ENCODE results near the gene PLXNC1. TPM values are rescaled to one million over a fixed set of nuclear protein-coding genes. Genes with fewer than 3 reads are reported as not detected.

The PLXNC1 gene
- total RNA-seq, result 10 to 100 TPM; 53.3 to 58.2 TPM
- 10 to 100 TPM; 27.6 to 30.8 TPM for polyA plus RNA-seq (ENCODE audit: insufficient read length in 2 of 2)
- long read RNA-seq, donor 1, full-length matches to known transcripts, result 3 of 3 reads
- long read RNA-seq, donor 1, partial matches to known transcripts, result 0 of 3 reads
- long read RNA-seq, donor 1, other reads (novel, unspliced or antisense), result 0 of 3 reads
- long read RNA-seq, donor 2, result 0 reads
- long read RNA-seq, donor 3, result 0 reads
- long read RNA-seq, donor 4, result 0 reads

DNA sequence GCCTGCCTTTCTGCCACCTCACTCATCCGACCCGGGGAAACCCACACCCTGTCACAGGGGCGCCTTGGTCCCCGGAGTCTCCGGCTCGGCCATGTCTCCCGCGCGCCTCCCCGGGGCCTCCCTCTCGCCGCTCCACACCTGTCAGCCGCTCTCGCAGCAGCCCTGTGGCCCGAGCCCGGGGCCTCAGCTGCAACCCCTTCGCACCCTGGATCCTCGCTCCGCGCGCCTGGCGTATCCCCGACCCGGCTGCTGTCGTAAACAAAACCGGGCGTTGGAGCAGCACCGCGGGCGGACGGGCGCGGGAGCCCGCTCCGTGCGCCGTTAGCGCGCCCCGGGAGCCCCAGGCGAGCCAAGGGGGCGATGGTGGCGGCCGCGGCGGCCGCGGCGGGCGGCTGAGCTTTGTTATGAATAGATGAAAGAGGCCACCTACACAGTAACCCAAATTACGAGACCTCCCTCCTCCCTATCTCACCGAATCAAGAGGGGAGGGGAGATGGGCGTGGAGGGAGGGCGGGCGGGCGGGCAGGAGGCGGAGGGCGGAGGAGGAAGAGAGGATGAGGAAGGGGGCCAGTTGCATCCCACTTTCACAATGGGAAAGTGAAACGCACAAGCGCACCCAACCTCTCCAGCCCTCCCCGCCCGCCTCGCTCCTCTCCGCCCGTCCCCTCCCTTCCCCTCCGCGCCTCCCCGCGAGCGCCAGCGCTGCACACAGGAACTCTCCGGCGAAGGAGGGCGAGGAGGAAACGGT is at the start of gene PLXNC1:
Gene PLXNC1, plus strand, starts transcription at position 587 of the 748 bp plus-strand sequence. CDS start 395 bp downstream, outside the sequence.
- peak within 1 kb of the TSS; percentile 65 for H3K4me3 ChIP-seq (ENCODE audit: low read depth, low read length)
- H3K27me3 ChIP-seq (ENCODE audit: control insufficient read depth, insufficient read depth, low read length), result peaks cover 20% of the 10 kb centered on the region
- H3K36me3 ChIP-seq (ENCODE audit: control insufficient read depth, insufficient read depth, low read length), result no peaks in the 10 kb centered on the region
- H3K9me3 ChIP-seq (ENCODE audit: control insufficient read depth, insufficient read depth, low read length), result no peaks in the 10 kb centered on the region
- DNase-seq (ENCODE audit: low read depth in 4 of 6, low spot score in 6 of 6), result peak in 3 of 6 donors; percentile 40 to 93 (median 89)
- peaks cover 24% of the 10 kb centered on the region for H3K4me1 ChIP-seq (ENCODE audit: control insufficient read depth, insufficient read depth, low read length)
- WGBS (ENCODE audit: insufficient coverage), result under 1% methylated on average over 58 of the region's 75 CpGs
- peak within 1 kb of the TSS; percentile 47 for H3K27ac ChIP-seq (ENCODE audit: low read depth, low read length)

DNA sequence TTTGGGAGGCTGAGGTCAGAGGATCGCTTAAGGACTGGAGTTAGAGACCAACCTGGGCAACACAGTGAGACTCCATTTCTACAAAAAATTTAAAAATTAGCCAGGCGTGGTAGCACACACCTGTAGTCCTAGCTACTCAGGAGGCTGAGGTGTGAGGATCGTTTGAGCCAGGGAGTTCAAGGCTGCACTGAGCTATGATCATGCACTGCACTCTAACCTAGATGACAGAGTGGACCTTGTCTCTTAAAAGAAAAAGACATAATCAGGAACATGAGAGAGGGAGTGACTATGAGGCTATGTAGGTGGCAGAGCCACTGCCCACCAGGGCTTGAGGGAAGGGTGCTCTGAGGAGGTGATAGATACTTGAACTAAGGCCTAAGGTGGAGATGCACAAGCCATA is 49.2 kb upstream of the PLXNC1 start:
- H3K36me3 ChIP-seq (ENCODE audit: control insufficient read depth, insufficient read depth, low read length), result no peaks in the 10 kb centered on the region
- H3K9me3 ChIP-seq (ENCODE audit: control insufficient read depth, insufficient read depth, low read length), result no peaks in the 10 kb centered on the region
- WGBS (ENCODE audit: insufficient coverage), result 87% methylated on average over 2 of the region's 3 CpGs
- no peak overlapping the region for H3K4me3 ChIP-seq (ENCODE audit: low read depth, low read length)
- peaks cover 18% of the 10 kb centered on the region for H3K4me1 ChIP-seq (ENCODE audit: control insufficient read depth, insufficient read depth, low read length)
- no peaks in the 10 kb centered on the region for H3K27me3 ChIP-seq (ENCODE audit: control insufficient read depth, insufficient read depth, low read length)
- DNase-seq (ENCODE audit: low read depth in 4 of 6, low spot score in 6 of 6), result no peak
- H3K27ac ChIP-seq (ENCODE audit: low read depth, low read length), result no peak overlapping the region

DNA sequence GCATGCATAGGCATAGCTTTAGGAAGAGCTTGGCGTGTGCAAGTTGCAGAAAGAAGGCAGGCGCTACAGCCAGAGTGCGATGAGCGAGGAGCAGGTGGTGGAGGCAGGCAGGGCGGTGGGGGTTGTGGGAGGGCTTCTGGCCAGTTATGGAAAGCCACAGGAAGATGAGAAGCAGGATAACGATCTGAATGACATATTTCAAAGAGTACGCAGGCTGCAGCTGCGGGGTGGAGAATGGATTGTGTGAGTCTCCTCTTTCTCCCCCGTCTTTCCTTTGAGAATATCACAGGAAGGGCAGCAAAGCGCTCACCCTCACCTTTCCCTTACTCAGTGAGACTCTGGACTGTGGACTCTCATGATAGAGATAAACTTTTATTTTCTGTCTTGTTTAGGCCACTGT is 48.7 kb upstream of the PLXNC1 start:
- Histone ChIP-seq H3K9me3 (ENCODE audit: control insufficient read depth, insufficient read depth, low read length) (no peaks in the 10 kb centered on the region), H3K27ac (ENCODE audit: low read depth, low read length) (no peak overlapping the region), H3K4me1 (ENCODE audit: control insufficient read depth, insufficient read depth, low read length) (peaks cover 18% of the 10 kb centered on the region), H3K27me3 (ENCODE audit: control insufficient read depth, insufficient read depth, low read length) (no peaks in the 10 kb centered on the region), H3K4me3 (ENCODE audit: low read depth, low read length) (no peak overlapping the region), H3K36me3 (ENCODE audit: control insufficient read depth, insufficient read depth, low read length) (no peaks in the 10 kb centered on the region)
- DNase-seq (ENCODE audit: low read depth in 4 of 6, low spot score in 6 of 6), result no peak
- 59% methylated on average over 5 of the region's 10 CpGs for WGBS (ENCODE audit: insufficient coverage)

GRCh38 chr12:94100211-94100627 is 48.2 kb upstream of the PLXNC1 start:
- 73% methylated on average over 5 of the region's 6 CpGs for WGBS (ENCODE audit: insufficient coverage)
- Histone ChIP-seq H3K4me1 (ENCODE audit: control insufficient read depth, insufficient read depth, low read length) (peaks cover 18% of the 10 kb centered on the region), H3K27ac (ENCODE audit: low read depth, low read length) (no peak overlapping the region), H3K27me3 (ENCODE audit: control insufficient read depth, insufficient read depth, low read length) (no peaks in the 10 kb centered on the region), H3K9me3 (ENCODE audit: control insufficient read depth, insufficient read depth, low read length) (no peaks in the 10 kb centered on the region), H3K36me3 (ENCODE audit: control insufficient read depth, insufficient read depth, low read length) (no peaks in the 10 kb centered on the region), H3K4me3 (ENCODE audit: low read depth, low read length) (no peak overlapping the region)
- DNase-seq (ENCODE audit: low read depth in 4 of 6, low spot score in 6 of 6), result no peak

DNA sequence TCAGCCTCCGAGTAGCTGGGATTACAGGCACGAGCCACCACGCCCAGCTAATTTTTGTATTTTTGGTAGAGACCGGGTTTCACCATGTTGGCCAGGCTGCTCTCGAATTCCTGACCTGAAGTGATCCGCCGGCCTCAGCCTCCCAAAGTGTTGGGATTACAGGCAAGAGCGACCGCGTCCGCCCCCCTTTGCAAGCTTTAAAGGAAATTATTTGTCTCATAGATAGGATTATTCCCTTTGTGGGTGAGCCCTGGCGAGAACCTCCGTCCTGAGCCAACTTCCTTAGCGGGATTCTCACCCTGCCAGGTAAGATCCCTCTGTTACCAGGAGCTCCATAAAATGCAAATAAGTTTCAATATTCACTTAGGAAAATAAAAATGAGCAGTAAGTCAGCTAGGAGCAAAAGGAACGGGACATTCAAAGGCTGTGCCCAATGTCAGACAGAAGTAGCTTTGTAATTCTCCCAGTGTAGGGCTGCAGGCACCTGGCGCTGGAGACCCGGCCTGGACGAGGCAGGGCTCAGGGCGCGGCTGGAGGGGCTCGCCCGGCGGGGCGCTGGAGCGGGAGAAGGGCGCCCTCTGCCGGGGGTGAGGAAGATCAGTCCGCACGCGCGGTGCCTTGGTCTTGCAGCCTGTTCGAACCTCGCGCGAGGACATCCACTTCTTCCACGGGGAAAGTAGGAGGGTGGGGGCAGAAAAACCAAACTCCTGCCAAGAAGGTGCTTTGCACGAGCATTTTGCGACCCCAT is 47.2 kb upstream of the PLXNC1 start:
- H3K27ac ChIP-seq (ENCODE audit: low read depth, low read length), result no peak overlapping the region
- H3K36me3 ChIP-seq (ENCODE audit: control insufficient read depth, insufficient read depth, low read length), result no peaks in the 10 kb centered on the region
- DNase-seq (ENCODE audit: low read depth in 4 of 6, low spot score in 6 of 6), result peak; percentile 24 to 92 (median 62)
- 20% methylated on average over 28 of the region's 38 CpGs for WGBS (ENCODE audit: insufficient coverage)
- no peaks in the 10 kb centered on the region for H3K27me3 ChIP-seq (ENCODE audit: control insufficient read depth, insufficient read depth, low read length)
- H3K4me3 ChIP-seq (ENCODE audit: low read depth, low read length), result peak overlapping the region; percentile 78
- H3K9me3 ChIP-seq (ENCODE audit: control insufficient read depth, insufficient read depth, low read length), result no peaks in the 10 kb centered on the region
- peaks cover 18% of the 10 kb centered on the region for H3K4me1 ChIP-seq (ENCODE audit: control insufficient read depth, insufficient read depth, low read length)

- H3K36me3 ChIP-seq (ENCODE audit: control insufficient read depth, insufficient read depth, low read length), result no peaks in the 10 kb centered on the region
- no peaks in the 10 kb centered on the region for H3K9me3 ChIP-seq (ENCODE audit: control insufficient read depth, insufficient read depth, low read length)
- H3K4me1 ChIP-seq (ENCODE audit: control insufficient read depth, insufficient read depth, low read length), result peaks cover 18% of the 10 kb centered on the region
- peak overlapping the region; percentile 57 for H3K27ac ChIP-seq (ENCODE audit: low read depth, low read length)
- peak overlapping the region; percentile 78 for H3K4me3 ChIP-seq (ENCODE audit: low read depth, low read length)
- DNase-seq (ENCODE audit: low read depth in 4 of 6, low spot score in 6 of 6), result peak; percentile 81 to 98 (median 87)
- no peaks in the 10 kb centered on the region for H3K27me3 ChIP-seq (ENCODE audit: control insufficient read depth, insufficient read depth, low read length)
- under 1% methylated on average over 48 of the region's 50 CpGs for WGBS (ENCODE audit: insufficient coverage)
Measured at GRCh38 chr12:94101738-94102660, 46.4 kb upstream of the PLXNC1 start.

GRCh38 chr12:94103986-94104385 is 44.4 kb upstream of the PLXNC1 start:
- WGBS (ENCODE audit: insufficient coverage), result 91% methylated on average over 4 of the region's 4 CpGs
- DNase-seq (ENCODE audit: low read depth in 4 of 6, low spot score in 6 of 6), result no peak
- Histone ChIP-seq H3K27me3 (ENCODE audit: control insufficient read depth, insufficient read depth, low read length) (no peaks in the 10 kb centered on the region), H3K36me3 (ENCODE audit: control insufficient read depth, insufficient read depth, low read length) (no peaks in the 10 kb centered on the region), H3K4me1 (ENCODE audit: control insufficient read depth, insufficient read depth, low read length) (peaks cover 18% of the 10 kb centered on the region), H3K9me3 (ENCODE audit: control insufficient read depth, insufficient read depth, low read length) (no peaks in the 10 kb centered on the region), H3K4me3 (ENCODE audit: low read depth, low read length) (no peak overlapping the region), H3K27ac (ENCODE audit: low read depth, low read length) (no peak overlapping the region)

DNA sequence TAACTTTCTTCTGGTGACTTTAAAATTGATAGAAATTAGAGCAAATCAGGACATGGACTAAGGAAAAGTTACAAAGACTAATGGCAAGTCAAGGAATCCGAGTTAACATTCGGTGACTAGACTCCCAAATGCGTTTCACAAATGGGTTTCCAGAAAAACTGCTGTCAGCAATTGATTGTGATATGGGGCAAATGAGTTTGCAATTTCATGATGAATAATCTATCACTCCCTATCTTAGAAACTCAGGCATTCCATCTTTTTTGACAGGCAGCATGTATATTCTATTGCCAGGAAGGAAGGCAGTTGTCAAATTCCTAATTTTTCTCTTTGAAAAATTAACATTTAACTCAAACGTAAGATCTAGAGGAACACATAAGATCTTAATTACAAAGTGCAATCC is 40.5 kb upstream of the PLXNC1 start:
- no CpG with 5 or more reads among the region's 4 CpGs for WGBS (ENCODE audit: insufficient coverage)
- H3K36me3 ChIP-seq (ENCODE audit: control insufficient read depth, insufficient read depth, low read length), result no peaks in the 10 kb centered on the region

DNA sequence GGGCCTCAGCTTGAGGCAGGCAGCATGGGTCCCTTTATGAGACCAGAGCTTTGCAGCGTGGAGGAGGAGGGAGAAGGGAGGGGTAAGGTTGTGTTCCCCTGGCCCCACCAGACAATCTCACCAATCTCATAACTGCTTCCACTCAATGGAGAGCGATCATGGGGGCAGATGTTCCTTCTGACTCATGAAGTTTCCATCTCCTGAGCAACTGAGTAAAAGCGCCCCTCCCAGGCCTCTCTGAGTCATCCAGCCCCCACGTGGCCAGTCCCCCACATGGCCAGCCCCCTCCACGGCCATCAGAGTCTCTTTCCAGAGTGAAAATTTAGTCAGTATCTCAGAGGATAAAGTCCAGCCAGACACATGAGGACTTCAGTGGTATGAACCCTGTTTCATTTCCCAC is 39.2 kb upstream of the PLXNC1 start:
- no peaks in the 10 kb centered on the region for H3K36me3 ChIP-seq (ENCODE audit: control insufficient read depth, insufficient read depth, low read length)
- no peaks in the 10 kb centered on the region for H3K27me3 ChIP-seq (ENCODE audit: control insufficient read depth, insufficient read depth, low read length)
- H3K27ac ChIP-seq (ENCODE audit: low read depth, low read length), result no peak overlapping the region
- no peak for DNase-seq (ENCODE audit: low read depth in 4 of 6, low spot score in 6 of 6)
- no peaks in the 10 kb centered on the region for H3K4me1 ChIP-seq (ENCODE audit: control insufficient read depth, insufficient read depth, low read length)
- H3K9me3 ChIP-seq (ENCODE audit: control insufficient read depth, insufficient read depth, low read length), result no peaks in the 10 kb centered on the region
- WGBS (ENCODE audit: insufficient coverage), result 81% methylated on average over 2 of the region's 5 CpGs
- H3K4me3 ChIP-seq (ENCODE audit: low read depth, low read length), result no peak overlapping the region

More for the DNA sequence above, 40.5 kb upstream of the PLXNC1 start:
- no peak overlapping the region for H3K4me3 ChIP-seq (ENCODE audit: low read depth, low read length)
- no peak overlapping the region for H3K27ac ChIP-seq (ENCODE audit: low read depth, low read length)
- H3K27me3 ChIP-seq (ENCODE audit: control insufficient read depth, insufficient read depth, low read length), result no peaks in the 10 kb centered on the region
- no peaks in the 10 kb centered on the region for H3K9me3 ChIP-seq (ENCODE audit: control insufficient read depth, insufficient read depth, low read length)
- DNase-seq (ENCODE audit: low read depth in 4 of 6, low spot score in 6 of 6), result no peak
- H3K4me1 ChIP-seq (ENCODE audit: control insufficient read depth, insufficient read depth, low read length), result no peaks in the 10 kb centered on the region

All from spinal cord (tissue), 10 donors.